GM23338 (cell line): ENCODE measurements around the gene FN1. TPM values are rescaled to one million over a fixed set of nuclear protein-coding genes. Genes with fewer than 3 reads are reported as not detected.

Source experiments
- ATAC-seq: fragments of 200-7000 bp; cut with Tn5 transposase; 3 replicates; pipeline ENCODE4 v1.9.1; 2020
- DNase-seq: peaks from one replicate; pipeline ENCODE4 v3.0.0-alpha.2; 2015; ENCODE audit warnings: low spot score
- H2AFZ ChIP-seq: fragments of 200-600 bp; sonication (generic); 2 replicates; pipeline ENCODE4 v1.8.0; 2016; ENCODE audit warnings: antibody characterized with exemption, mild to moderate bottlenecking, moderate library complexity
- H3F3A ChIP-seq: fragments of 200-600 bp; sonication (generic); replicated peaks from 2 replicates; pipeline ENCODE4 v1.8.0; 2017; ENCODE audit warnings: antibody characterized with exemption, mixed run types, low read depth
- H3K27ac ChIP-seq: fragments of 200-600 bp; sonication (generic); 2 replicates; pipeline ENCODE4 v1.6.1; 2016; ENCODE audit warnings: low read depth
- H3K27me3 ChIP-seq: fragments of 200-600 bp; sonication (generic); 2 replicates; pipeline ENCODE4 v1.8.0; 2016; ENCODE audit warnings: mild to moderate bottlenecking, mixed run types, moderate library complexity; ENCODE audit not compliant: insufficient read depth
- H3K36me3 ChIP-seq: fragments of 200-600 bp; sonication (generic); 2 replicates; pipeline ENCODE4 v1.8.0; 2016; ENCODE audit warnings: mild to moderate bottlenecking; ENCODE audit not compliant: insufficient read depth
- H3K4me1 ChIP-seq: fragments of 200-600 bp; sonication (generic); 2 replicates; pipeline ENCODE4 v1.8.0; 2016; ENCODE audit warnings: mild to moderate bottlenecking, moderate library complexity; ENCODE audit not compliant: insufficient read depth
- H3K4me2 ChIP-seq: fragments of 200-600 bp; sonication (generic); 2 replicates; pipeline ENCODE4 v1.7.1; 2017; ENCODE audit warnings: mixed run types
- H3K4me3 ChIP-seq: fragments of 200-600 bp; sonication (generic); 2 replicates; pipeline ENCODE4 v1.6.1; 2016; ENCODE audit warnings: mixed run types
- H3K79me2 ChIP-seq: fragments of 200-600 bp; sonication (generic); replicated peaks from 2 replicates; pipeline ENCODE4 v1.8.0; 2017; ENCODE audit warnings: mild to moderate bottlenecking; ENCODE audit not compliant: insufficient read depth
- H3K9me2 ChIP-seq: fragments of 200-600 bp; sonication (generic); 2 replicates; pipeline ENCODE4 v1.8.0; 2017; ENCODE audit not compliant: insufficient read depth
- H4K20me1 ChIP-seq: fragments of 200-600 bp; sonication (generic); replicated peaks from 2 replicates; pipeline ENCODE4 v1.8.0; 2017; ENCODE audit warnings: mild to moderate bottlenecking; ENCODE audit not compliant: insufficient read depth
- H3K27ac Mint-ChIP-seq: 2 replicates; pipeline ENCODE4 v1.8.0; 2020; ENCODE audit warnings: inconsistent platforms, mild to moderate bottlenecking, moderate library complexity, mixed read lengths
- H3K27me3 Mint-ChIP-seq: 3 replicates; pipeline ENCODE4 v1.8.0; 2022; ENCODE audit warnings: low read depth, mild to moderate bottlenecking, moderate library complexity, mixed read lengths, inconsistent platforms; ENCODE audit not compliant: insufficient read depth, poor library complexity
- H3K36me3 Mint-ChIP-seq: 3 replicates; pipeline ENCODE4 v1.8.0; 2021; ENCODE audit warnings: low read depth, mild to moderate bottlenecking, inconsistent platforms, moderate library complexity, mixed read lengths
- H3K4me1 Mint-ChIP-seq: 3 replicates; pipeline ENCODE4 v1.8.0; 2020; ENCODE audit warnings: mild to moderate bottlenecking, inconsistent platforms, mixed read lengths
- H3K4me3 Mint-ChIP-seq: 3 replicates; pipeline ENCODE4 v1.8.0; 2021; ENCODE audit warnings: moderate library complexity, mild to moderate bottlenecking, inconsistent platforms, mixed read lengths
- H3K9me3 Mint-ChIP-seq: 3 replicates; pipeline ENCODE4 v1.8.0; 2020; ENCODE audit warnings: moderate library complexity, mild to moderate bottlenecking, inconsistent platforms, mixed read lengths
- CREB1 ChIP-seq: fragments of 250-450 bp; sonication (Bioruptor Pico); IDR thresholded peaks from 2 replicates; pipeline ENCODE4 v1.5.0; 2020; ENCODE audit warnings: low read depth, mild to moderate bottlenecking, moderate library complexity
- CTCF ChIP-seq, 2 experiments: fragments of 200-600 bp in 1 of 2; sonication (generic) in 1 of 2; conservative IDR thresholded peaks; 2 replicates each; pipeline versions ENCODE4 v1.5.1 to v1.6.1; 2016 to 2017; ENCODE audit warnings: antibody characterized with exemption in 2 of 2, low read depth in 2 of 2, mild to moderate bottlenecking in 2 of 2, moderate library complexity in 1 of 2
- ETS1 ChIP-seq: IDR thresholded peaks from 2 replicates; pipeline ENCODE4 v1.6.1; 2016; ENCODE audit warnings: antibody characterized with exemption
- JUNB ChIP-seq: IDR thresholded peaks from one replicate; pipeline ENCODE4 v1.6.1; 2016; ENCODE audit warnings: antibody characterized with exemption; ENCODE audit not compliant: unreplicated experiment
- REST ChIP-seq: IDR thresholded peaks from one replicate; pipeline ENCODE4 v1.6.1; 2018; ENCODE audit warnings: antibody characterized with exemption; ENCODE audit not compliant: unreplicated experiment
- STAT1 ChIP-seq: IDR thresholded peaks from one replicate; pipeline ENCODE4 v1.6.1; 2016; ENCODE audit warnings: antibody characterized with exemption; ENCODE audit not compliant: unreplicated experiment
- ZNF114 ChIP-seq: fragments of 250-450 bp; sonication (Bioruptor Pico); IDR thresholded peaks from 2 replicates; pipeline ENCODE4 v1.5.0; 2020; ENCODE audit warnings: mild to moderate bottlenecking, moderate library complexity
- ZNF462 ChIP-seq: fragments of 250-450 bp; sonication (Bioruptor Pico); IDR thresholded peaks from 2 replicates; pipeline ENCODE4 v1.5.0; 2020; ENCODE audit warnings: mild to moderate bottlenecking, moderate library complexity
- polyA plus RNA-seq: library from polyadenylated mRNA; unstranded; fragments of >200 nt; fragmentation: Nextera tagmentation; extraction: Ambion mirVana; gene quantifications from 2 replicates; pipeline ENCODE4 v1.2.1, GENCODE V29; 2016
- total RNA-seq: library from RNA; depleted of rRNA; stranded (reverse); fragments of >200 nt; shearing (Covaris generic); gene quantifications from 2 replicates; pipeline ENCODE4 v1.2.3, GENCODE V29; 2014

FN1 gene
- total and polyA plus RNA-seq, 2 experiments from 2014 or later: 79.6 to 255 TPM

- H3K27me3 ChIP-seq: no peaks in the 10 kb centered on the region
- H3K4me3 ChIP-seq: no peak overlapping the region
- no peaks in the 10 kb centered on the region for H3K9me3 Mint-ChIP-seq
- no peaks in the 10 kb centered on the region for H3K9me2 ChIP-seq
- no peaks in the 10 kb centered on the region for H3K79me2 ChIP-seq
- TF ChIP-seq JUNB: no peak
- no peak for TF ChIP-seq STAT1
- no peak for TF ChIP-seq CTCF (conservative IDR thresholded peaks at IDR 0.05; ENCODE audit: low read depth in 2 of 2)
- no peak for TF ChIP-seq CREB1 (CRISPR knock-in tag)
- no peak for TF ChIP-seq REST
- no peak for TF ChIP-seq ETS1
- no peaks in the 10 kb centered on the region for H3K4me1 ChIP-seq
- no peak overlapping the region for H2AFZ ChIP-seq
- DNase-seq: no peak
- no peaks in the 10 kb centered on the region; the same call in 1 of the 2 replicates for H4K20me1 ChIP-seq
- no peak overlapping the region for H3K4me3 Mint-ChIP-seq
- H3K4me1 Mint-ChIP-seq: no peaks in the 10 kb centered on the region
- no peak overlapping the region for H3K4me2 ChIP-seq
- no peaks in the 10 kb centered on the region for H3F3A ChIP-seq
- no peak overlapping the region for H3K27ac Mint-ChIP-seq
- H3K36me3 ChIP-seq: peaks cover 50% of the 10 kb centered on the region
- H3K27ac ChIP-seq: no peak overlapping the region
- H3K27me3 Mint-ChIP-seq: no peaks in the 10 kb centered on the region
- peaks cover 48% of the 10 kb centered on the region for H3K36me3 Mint-ChIP-seq
- ATAC-seq: no peak
Observed at GRCh38 chr2:215422676-215423075, 13.2 kb downstream of the FN1 start.

- no peaks in the 10 kb centered on the region for H3K9me2 ChIP-seq
- Mint-ChIP-seq H3K36me3 (peaks cover 43% of the 10 kb centered on the region), H3K4me1 (no peaks in the 10 kb centered on the region), H3K27ac (no peak overlapping the region), H3K4me3 (no peak overlapping the region), H3K9me3 (no peaks in the 10 kb centered on the region), H3K27me3 (no peaks in the 10 kb centered on the region)
- no peak overlapping the region for H3K4me2 ChIP-seq
- H3K4me3 ChIP-seq: no peak overlapping the region
- H3F3A ChIP-seq: no peaks in the 10 kb centered on the region
- no peaks in the 10 kb centered on the region for H3K4me1 ChIP-seq
- H3K79me2 ChIP-seq: no peaks in the 10 kb centered on the region
- no peaks in the 10 kb centered on the region for H3K27me3 ChIP-seq
- H3K36me3 ChIP-seq: peaks cover 43% of the 10 kb centered on the region
- H2AFZ ChIP-seq: no peak overlapping the region
- H4K20me1 ChIP-seq: no peaks in the 10 kb centered on the region; the same call in 1 of the 2 replicates
- no peak for ATAC-seq
- no peak for DNase-seq
- H3K27ac ChIP-seq: no peak overlapping the region
- TF ChIP-seq ZNF114 (no peak), ZNF462 (CRISPR knock-in tag) (no peak), CREB1 (CRISPR knock-in tag) (no peak)
Observed at GRCh38 chr2:215421859-215422461, 13.9 kb downstream of the FN1 start.
